VCaP (cell line): ENCODE results near the gene CC2D1A.

Experiments
- H3K27ac ChIP-seq: fragments of 450-650 bp; 2 replicates; pipeline ENCODE4 v1.5.1; 2017
- CTCF ChIP-seq: fragments of 450-650 bp; conservative IDR thresholded peaks from 2 replicates; pipeline ENCODE4 v1.5.1; 2017; ENCODE audit warnings: mild to moderate bottlenecking, moderate library complexity

The CC2D1A gene

GRCh38 chr19:13979686-13980085, 73.7 kb downstream of the CC2D1A start:
- TF ChIP-seq CTCF: no peak
- no peak overlapping the region for H3K27ac ChIP-seq

- H3K27ac ChIP-seq: no peak overlapping the region
- no peak for TF ChIP-seq CTCF
Measured at GRCh38 chr19:13980340-13980739, 74.3 kb downstream of the CC2D1A start.
